Neutrophil (primary cell): ENCODE results near the gene DNAJA2.

ENCODE experiments used
- H3K27ac ChIP-seq: fragments of 200-600 bp; sonication (generic); 2 replicates; pipeline ENCODE4 v1.5.1; 2016; ENCODE audit warnings: mild to moderate bottlenecking, moderate library complexity
- H3K27me3 ChIP-seq: fragments of 200-600 bp; sonication (generic); 2 replicates; pipeline ENCODE4 v1.6.0; 2016; ENCODE audit warnings: mild to moderate bottlenecking
- H3K36me3 ChIP-seq: fragments of 200-600 bp; sonication (generic); 2 replicates; pipeline ENCODE4 v1.5.1; 2017
- H3K4me1 ChIP-seq, 2 experiments: fragments of 200-600 bp in 1 of 2; sonication (generic) in 1 of 2; 1 replicate in 1 of 2; 2 replicates in 1 of 2; pipeline versions ENCODE4 v1.5.1 to v1.6.1; 2013 to 2016; ENCODE audit warnings: low read depth in 1 of 2, low read length in 1 of 2, mild to moderate bottlenecking in 1 of 2, moderate library complexity in 1 of 2; ENCODE audit not compliant: control insufficient read depth in 1 of 2, insufficient read depth in 1 of 2
- H3K4me3 ChIP-seq, 2 experiments: fragments of 200-600 bp in 1 of 2; sonication (generic) in 1 of 2; 1 replicate in 1 of 2; 2 replicates in 1 of 2; pipeline ENCODE4 v1.5.1; 2013 to 2016; ENCODE audit warnings: low read depth in 1 of 2, low read length in 1 of 2, mild to moderate bottlenecking in 1 of 2, moderate library complexity in 1 of 2
- H3K9me3 ChIP-seq: fragments of 200-600 bp; sonication (generic); 2 replicates; pipeline ENCODE4 v1.5.1; 2016
- TF ChIP-seq, protein P1 (sequence below): fragments of 200-600 bp; sonication (generic); IDR thresholded peaks from 2 replicates; pipeline ENCODE4 v1.5.1; 2016; ENCODE audit warnings: antibody characterized with exemption

DNAJA2 gene

DNA sequence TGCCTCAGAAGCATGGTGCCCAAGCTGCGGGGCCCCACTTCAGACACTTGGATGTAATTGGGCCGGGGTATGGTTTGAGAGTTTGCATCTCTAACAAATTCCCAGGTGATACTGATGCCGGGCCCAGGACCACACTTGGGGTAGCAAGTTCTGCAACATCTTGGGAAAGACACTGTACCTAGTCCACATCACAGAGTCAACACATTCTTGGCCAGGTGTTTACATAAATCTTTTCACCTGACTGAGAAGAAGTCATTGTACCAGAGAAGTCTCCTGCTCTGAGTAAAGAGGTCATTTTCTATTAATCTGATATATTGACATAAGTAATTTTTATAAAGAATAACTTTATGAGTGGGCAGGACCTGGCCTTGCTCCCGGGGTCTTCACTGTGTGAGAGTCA is 61.8 kb downstream of the DNAJA2 start:
- Histone ChIP-seq H3K27me3 (no peaks in the 10 kb centered on the region), H3K4me3 (no peak overlapping the region), H3K36me3 (no peaks in the 10 kb centered on the region), H3K27ac (no peak overlapping the region), H3K4me1 (no peaks in the 10 kb centered on the region), H3K9me3 (no peaks in the 10 kb centered on the region)
- TF ChIP-seq, protein P1, sequence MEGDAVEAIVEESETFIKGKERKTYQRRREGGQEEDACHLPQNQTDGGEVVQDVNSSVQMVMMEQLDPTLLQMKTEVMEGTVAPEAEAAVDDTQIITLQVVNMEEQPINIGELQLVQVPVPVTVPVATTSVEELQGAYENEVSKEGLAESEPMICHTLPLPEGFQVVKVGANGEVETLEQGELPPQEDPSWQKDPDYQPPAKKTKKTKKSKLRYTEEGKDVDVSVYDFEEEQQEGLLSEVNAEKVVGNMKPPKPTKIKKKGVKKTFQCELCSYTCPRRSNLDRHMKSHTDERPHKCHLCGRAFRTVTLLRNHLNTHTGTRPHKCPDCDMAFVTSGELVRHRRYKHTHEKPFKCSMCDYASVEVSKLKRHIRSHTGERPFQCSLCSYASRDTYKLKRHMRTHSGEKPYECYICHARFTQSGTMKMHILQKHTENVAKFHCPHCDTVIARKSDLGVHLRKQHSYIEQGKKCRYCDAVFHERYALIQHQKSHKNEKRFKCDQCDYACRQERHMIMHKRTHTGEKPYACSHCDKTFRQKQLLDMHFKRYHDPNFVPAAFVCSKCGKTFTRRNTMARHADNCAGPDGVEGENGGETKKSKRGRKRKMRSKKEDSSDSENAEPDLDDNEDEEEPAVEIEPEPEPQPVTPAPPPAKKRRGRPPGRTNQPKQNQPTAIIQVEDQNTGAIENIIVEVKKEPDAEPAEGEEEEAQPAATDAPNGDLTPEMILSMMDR: no peak

DNA sequence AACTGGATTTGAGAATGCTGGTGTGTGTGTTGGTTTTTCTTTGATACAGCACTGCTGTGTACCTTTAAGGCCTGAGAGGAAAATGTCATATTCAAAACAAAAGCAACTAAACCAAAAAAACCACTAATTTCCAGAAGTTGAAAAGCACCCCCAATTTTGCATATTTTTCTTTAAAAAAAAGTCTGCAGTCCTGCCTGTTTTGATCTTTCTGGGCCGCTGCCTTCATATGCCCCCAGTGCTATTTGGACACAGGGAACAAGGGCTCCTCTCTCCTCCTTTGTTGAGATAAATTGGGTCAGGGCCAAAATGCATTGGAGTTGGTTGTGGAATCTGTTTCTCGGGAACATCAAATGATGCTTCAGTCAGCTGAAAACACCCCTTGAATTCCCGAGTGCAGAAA is 62.4 kb downstream of the DNAJA2 start:
- H3K27me3 ChIP-seq: no peaks in the 10 kb centered on the region
- H3K27ac ChIP-seq: no peak overlapping the region
- H3K9me3 ChIP-seq: no peaks in the 10 kb centered on the region
- H3K36me3 ChIP-seq: no peaks in the 10 kb centered on the region
- TF ChIP-seq, protein P1: no peak
- H3K4me3 ChIP-seq: no peak overlapping the region
- no peaks in the 10 kb centered on the region for H3K4me1 ChIP-seq

DNA sequence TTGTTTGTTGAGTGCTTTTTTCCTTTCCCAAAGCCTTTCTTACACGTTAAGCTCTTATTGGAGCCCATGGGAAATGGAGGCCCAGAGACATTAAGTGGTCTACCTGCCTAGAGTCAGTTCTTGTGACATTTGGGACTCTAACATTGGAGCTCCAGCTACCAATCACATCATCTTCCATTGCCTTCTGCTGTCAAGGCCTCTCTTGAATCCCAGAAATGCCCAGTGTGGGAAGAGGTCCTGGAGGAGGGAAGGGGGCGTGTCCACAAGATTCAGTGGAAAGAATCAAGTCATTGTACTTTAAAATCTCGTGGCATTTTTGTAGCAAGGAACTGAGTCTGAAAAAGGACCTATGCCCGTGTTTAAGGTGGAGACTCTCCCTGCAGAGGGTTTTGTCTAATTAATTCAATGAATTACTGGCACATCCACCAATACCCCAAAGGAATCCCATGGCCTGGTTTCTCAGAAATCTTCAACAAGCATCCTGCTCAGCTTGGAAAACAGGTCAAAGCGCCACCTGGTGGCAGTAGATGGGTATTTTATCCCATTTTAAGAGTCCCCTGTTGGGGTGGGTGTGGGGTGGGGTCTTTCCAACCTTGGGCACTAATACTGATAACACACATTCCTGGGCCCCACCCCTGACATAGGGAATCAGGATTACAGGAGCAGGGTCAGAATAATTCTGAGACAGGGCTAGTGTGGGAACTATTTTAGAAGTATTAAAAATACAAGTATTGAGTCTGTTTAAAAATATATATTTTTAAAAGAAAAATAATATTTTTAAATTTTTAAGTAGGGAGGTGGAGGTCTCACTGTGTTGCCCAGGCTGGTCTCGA is 64.7 kb downstream of the DNAJA2 start:
- Histone ChIP-seq H3K27ac (no peak overlapping the region), H3K4me1 (no peaks in the 10 kb centered on the region), H3K27me3 (no peaks in the 10 kb centered on the region), H3K36me3 (no peaks in the 10 kb centered on the region), H3K9me3 (no peaks in the 10 kb centered on the region), H3K4me3 (no peak overlapping the region)
- TF ChIP-seq, protein P1: peak; percentile 89

DNA sequence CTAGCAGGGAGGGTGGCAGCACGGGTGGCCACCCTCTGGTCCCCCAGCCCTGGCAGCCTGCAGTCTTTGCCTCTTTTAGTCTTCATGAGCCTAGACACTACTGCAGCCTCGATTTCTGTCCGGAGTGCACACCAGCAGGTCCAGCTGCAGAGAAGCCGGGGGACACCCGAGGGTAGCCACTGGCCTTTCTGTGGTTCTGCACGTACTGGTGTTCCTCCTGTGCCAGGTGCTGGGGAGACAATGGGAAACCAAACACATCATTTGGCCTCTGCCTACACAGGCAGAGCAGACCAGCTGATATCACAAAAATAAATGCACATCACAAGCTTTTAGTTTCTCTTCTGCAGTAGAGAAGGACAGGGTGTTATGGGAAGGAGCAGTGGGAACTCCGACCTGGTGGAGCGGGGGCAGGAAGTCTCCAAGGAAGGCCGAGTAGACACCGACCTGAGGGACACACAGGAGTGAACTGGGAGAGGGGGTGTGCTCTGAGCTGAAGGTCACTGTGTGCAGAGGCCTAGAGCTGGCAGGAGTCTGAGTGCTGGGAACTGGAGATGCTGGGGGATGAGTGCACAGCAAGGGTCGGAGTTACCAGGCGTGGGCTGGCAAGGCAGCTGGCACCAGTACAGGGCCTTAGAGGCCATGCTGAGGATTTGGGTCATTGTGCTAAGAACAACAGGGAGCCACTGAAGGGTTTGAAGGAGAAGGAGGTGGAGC is 66.3 kb downstream of the DNAJA2 start:
- Histone ChIP-seq H3K9me3 (no peaks in the 10 kb centered on the region), H3K4me1 (no peaks in the 10 kb centered on the region), H3K36me3 (no peaks in the 10 kb centered on the region), H3K27ac (no peak overlapping the region), H3K27me3 (no peaks in the 10 kb centered on the region), H3K4me3 (no peak overlapping the region)
- TF ChIP-seq, protein P1: no peak

DNA sequence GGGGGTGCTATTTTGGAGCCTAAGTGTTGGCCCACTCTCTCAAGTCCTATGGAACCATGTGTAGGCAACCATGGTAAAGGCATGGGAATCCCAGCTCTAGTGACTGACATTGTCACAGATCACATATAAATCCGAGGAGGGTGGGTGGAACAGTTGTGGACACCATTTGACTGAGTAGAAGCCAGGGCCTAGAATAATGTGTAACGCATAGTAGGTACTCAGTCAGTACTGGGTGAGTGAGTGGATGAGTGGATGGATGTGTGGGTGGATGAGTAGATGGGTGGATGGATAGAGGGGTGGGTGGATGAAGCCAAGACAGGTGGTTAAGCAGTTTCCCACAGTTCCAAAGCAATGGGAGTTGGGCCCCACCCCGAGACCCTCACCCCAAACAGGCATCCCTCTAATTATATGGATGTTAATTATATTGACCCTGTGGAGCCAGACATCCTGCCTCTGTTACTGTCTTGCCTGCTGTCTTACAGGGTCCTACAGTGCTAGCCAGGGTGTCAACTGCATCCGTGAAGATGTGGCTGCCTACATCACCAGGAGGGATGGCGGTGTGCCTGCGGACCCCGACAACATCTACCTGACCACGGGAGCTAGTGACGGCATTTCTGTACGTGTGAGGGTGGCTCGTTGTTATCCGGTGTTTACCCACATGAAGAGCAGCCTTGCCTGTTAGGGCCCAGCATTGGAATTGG is 67.0 kb downstream of the DNAJA2 start:
- H3K36me3 ChIP-seq: no peaks in the 10 kb centered on the region
- H3K27ac ChIP-seq: no peak overlapping the region

More for the DNA sequence above, 67.0 kb downstream of the DNAJA2 start:
- no peaks in the 10 kb centered on the region for H3K27me3 ChIP-seq
- no peaks in the 10 kb centered on the region for H3K9me3 ChIP-seq
- TF ChIP-seq, protein P1: no peak
- no peak overlapping the region for H3K4me3 ChIP-seq
- no peaks in the 10 kb centered on the region for H3K4me1 ChIP-seq
